NB4 (cell line): ENCODE measurements around the gene GSX1.

ENCODE experiments used
- DNase-seq: peaks from one replicate; pipeline ENCODE4 v3.0.0; 2010; ENCODE audit warnings: low read depth
- H3K4me3 ChIP-seq: one replicate; pipeline ENCODE4 v1.5.1; 2011; ENCODE audit warnings: mild to moderate bottlenecking, low read depth, low read length, moderate library complexity
- CTCF ChIP-seq: IDR thresholded peaks from one replicate; pipeline ENCODE4 v1.5.1; 2012; ENCODE audit warnings: low read depth, low read length
- MYC ChIP-seq: IDR thresholded peaks from 2 replicates; pipeline ENCODE4 v1.6.1; 2011; ENCODE audit warnings: low read depth, low read length
- POLR2A ChIP-seq: IDR thresholded peaks from 2 replicates; pipeline ENCODE4 v1.6.1; 2011; ENCODE audit warnings: mild to moderate bottlenecking; ENCODE audit not compliant: insufficient read length; ENCODE audit errors: extremely low read depth
- TF ChIP-seq, protein P1 (sequence below): IDR thresholded peaks from 2 replicates; pipeline ENCODE4 v1.6.1; 2011; ENCODE audit warnings: low read depth, low read length

Gene GSX1

GRCh38 chr13:27822873-27823311 is 30.6 kb downstream of the GSX1 start:
- TF ChIP-seq POLR2A = no peak
- TF ChIP-seq MYC = no peak
- TF ChIP-seq CTCF = no peak
- TF ChIP-seq, protein P1, sequence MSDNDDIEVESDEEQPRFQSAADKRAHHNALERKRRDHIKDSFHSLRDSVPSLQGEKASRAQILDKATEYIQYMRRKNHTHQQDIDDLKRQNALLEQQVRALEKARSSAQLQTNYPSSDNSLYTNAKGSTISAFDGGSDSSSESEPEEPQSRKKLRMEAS = no peak
- no peak overlapping the region for H3K4me3 ChIP-seq
- no peak for DNase-seq

GRCh38 chr13:27824121-27824520 is 31.8 kb downstream of the GSX1 start:
- TF ChIP-seq, protein P1 = no peak
- TF ChIP-seq MYC (no peak), POLR2A (no peak), CTCF (no peak)
- H3K4me3 ChIP-seq = no peak overlapping the region
- DNase-seq = no peak

GRCh38 chr13:27825072-27825471 is 32.8 kb downstream of the GSX1 start:
- no peak for DNase-seq
- no peak overlapping the region for H3K4me3 ChIP-seq
- no peak for TF ChIP-seq POLR2A
- TF ChIP-seq, protein P1 = no peak
- TF ChIP-seq CTCF = no peak
- no peak for TF ChIP-seq MYC

- peak overlapping the region; percentile 44 for H3K4me3 ChIP-seq
- peak; percentile 89 for DNase-seq
- TF ChIP-seq, protein P1 = peak; percentile 43; the same call in 1 of the 2 replicates
- TF ChIP-seq MYC (no peak), CTCF (peak; percentile 94)
Measured at GRCh38 chr13:27826379-27827353, 34.4 kb downstream of the GSX1 start.

- TF ChIP-seq, protein P1 = no peak
- TF ChIP-seq CTCF = no peak
- no peak for TF ChIP-seq MYC
- TF ChIP-seq POLR2A = no peak
- no peak overlapping the region for H3K4me3 ChIP-seq
Measured at GRCh38 chr13:27827646-27828045, 35.4 kb downstream of the GSX1 start.

More at GRCh38 chr13:27827646-27828045, 35.4 kb downstream of the GSX1 start:
- DNase-seq = no peak
